HG02588 (cell line): ENCODE data around the gene ATF6B.
"Not testable (repeated sequence)": the region's sequence is repeated elsewhere in the genome, so short reads cannot be mapped to it uniquely, and the experiment has no call there.

ENCODE experiments used
- ATAC-seq: cut with Tn5 transposase; IDR thresholded peaks from one replicate; pipeline ENCODE4 v1.9.1; 2021; ENCODE audit warnings: mild to moderate bottlenecking, moderate library complexity; ENCODE audit not compliant: unreplicated experiment

ATF6B gene

DNA sequence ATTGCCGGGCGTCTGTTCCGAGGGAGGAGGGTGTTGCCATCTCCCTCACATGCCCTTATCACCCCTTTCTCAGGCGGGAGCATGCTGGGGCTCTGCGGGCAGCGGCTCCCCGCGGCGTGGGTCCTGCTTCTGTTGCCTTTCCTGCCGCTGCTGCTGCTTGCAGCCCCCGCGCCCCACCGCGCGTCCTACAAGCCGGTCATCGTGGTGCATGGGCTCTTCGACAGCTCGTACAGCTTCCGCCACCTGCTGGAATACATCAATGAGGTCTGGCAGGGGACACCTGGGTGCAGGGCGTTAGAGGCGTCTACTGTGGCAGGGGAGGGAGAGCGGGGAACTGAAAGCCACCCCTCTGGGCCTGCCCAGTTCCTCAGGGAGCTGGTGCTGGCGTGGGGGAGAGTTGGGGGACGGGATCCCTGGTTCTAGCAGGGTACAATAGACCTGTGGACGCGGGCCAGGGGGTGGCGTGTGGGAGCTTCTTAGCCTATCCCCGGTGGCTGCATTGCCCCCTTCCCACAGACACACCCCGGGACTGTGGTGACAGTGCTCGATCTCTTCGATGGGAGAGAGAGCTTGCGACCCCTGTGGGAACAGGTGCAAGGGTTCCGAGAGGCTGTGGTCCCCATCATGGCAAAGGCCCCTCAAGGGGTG is 26.6 kb upstream of the ATF6B start:
- ATAC-seq, result no peak

DNA sequence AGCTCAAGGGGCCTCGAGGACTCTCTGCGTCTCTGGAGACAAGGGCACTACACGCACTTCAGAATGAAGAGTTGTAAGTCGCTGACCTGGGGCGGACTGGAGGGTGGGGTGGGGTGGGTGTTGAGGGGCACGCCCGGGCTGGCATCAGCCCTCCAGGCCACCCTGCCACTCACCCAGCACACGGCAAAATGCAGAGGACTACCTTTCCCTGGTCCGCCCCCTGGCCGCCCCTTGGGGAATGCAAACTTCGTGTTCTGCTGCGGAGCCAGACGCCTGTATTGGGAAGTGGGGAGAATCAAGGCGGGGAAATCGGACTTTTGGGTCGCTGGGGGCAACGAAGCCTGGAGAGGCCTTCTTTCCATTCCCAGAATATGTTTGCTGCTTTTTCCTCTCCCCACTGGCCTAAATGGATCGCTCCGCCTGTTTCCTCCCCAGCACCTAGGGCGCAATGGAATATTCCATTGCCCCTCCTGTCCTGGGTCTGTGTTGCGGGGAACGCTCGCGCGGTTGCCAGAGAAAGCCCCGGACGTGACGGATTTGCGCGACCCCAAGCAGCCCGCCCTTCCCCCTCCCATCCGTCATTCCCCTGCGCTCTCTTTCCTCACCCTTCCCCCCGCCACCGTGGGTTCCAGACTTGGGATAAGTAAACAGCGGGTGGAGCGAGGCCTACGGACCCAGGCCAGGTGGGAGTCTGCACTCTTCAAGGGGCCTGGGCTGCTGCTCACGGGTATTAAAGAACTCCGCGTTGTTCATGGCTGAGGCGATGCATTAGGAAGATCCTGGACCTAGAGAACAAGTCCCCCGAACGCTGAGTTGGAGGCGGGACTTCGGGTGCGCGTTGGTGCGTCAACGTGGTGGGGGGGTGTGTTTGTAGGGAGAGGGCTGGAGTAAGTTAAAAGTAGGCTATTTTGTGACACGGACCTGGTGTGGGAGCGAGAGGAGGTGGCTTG is 25.8 kb upstream of the ATF6B start, which contains the start of gene PPT2:
PPT2 (plus strand) TSS at position 578 of the 950 bp plus-strand sequence. CDS start 454 bp downstream, outside the sequence.
- no peak for ATAC-seq

DNA sequence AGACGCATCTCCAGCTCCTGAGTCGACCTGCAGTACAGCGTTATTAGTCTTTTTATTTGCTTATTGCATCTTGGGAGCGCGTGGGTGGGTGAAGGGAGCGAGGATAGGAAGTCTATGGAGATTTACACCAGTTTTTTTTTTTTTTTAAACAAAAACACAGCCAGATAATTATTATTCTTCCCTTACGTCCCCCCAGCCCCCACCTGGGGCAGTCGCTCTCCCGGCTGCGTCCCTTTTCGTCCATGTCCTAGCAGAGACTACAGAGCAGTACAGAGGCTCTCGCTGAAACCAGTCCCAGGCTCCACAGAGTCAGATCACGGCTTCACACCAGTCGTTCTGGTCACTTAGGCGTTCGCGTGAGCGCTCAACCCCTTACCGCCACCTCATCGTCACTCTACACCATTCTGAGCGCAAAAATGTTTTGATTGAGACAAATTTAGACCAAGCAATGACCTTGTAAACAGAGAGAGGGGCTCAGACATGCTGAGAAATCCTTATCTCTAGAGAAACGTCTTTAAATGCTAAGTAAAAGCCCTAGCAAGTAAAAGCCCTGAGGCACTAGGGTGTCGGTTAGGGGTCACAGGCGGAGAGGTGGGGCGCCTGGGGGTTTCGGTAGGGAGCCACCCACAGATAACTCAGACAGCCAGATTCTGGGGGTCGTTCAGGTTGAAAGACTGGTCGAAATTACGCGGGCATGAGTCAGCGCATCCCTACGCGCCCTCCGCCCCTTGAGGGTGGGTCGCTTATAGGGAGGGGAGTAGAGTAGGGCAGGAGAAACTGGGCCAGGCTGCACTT is 24.9 kb upstream of the ATF6B start:
- ATAC-seq, result no peak

GRCh38 chr6:32151863-32152768 is 24.1 kb upstream of the ATF6B start, which contains the start of gene PRRT1:
Gene PRRT1 (minus strand): TSS chr6:32151939. CDS start chr6:32151827, 112 bp downstream.
- ATAC-seq, result no peak

- no peak for ATAC-seq
These were observed 23.3 kb upstream of the ATF6B start for GRCh38 chr6:32151181-32151862.

DNA sequence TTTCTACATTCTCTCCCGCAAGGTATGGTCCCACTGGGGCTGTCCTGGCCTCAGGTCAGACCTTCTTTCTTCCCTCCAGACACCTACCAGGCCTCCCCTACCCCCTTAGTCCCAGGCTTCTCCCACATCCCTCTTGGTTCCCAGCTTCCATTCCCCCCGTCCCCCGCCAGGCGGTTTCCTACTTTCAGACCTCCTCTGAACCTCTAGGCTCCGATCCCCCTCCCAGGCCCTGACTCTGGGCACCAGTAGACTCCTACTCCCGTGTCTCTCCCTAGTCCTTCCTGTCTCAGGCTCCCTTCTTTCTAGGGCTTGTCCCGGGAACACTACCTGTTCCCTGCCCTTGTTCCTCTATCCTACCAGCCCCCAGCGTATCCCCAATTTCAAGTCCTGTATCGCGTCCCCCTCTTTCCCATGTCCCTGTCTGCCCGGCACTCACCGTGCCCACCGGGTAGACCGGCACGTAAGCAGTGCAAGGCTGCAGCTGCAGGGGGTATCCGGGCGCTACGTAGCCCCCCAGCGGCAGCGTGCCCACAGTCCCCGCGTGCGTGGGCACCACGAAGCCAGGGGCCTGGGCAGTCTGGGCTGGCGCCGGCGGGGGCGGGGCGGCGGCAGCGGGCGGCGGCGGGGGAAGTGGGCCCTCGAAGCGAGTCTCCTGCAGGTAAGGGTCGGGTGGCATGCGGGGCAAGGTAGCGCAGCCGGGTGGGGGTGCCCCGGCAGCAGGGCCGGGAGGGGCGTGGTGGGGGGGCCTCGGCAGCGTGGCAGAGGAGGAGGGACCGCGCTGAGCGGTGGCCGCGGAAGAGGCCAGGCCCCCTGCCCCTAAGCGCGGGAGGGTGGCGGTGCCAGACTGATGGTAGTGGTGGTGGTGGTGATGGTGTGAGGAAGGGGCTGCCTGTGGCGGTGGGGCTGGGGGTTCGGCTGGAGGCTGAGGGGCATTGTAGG is 22.2 kb upstream of the ATF6B start:
- ATAC-seq, result no peak

DNA sequence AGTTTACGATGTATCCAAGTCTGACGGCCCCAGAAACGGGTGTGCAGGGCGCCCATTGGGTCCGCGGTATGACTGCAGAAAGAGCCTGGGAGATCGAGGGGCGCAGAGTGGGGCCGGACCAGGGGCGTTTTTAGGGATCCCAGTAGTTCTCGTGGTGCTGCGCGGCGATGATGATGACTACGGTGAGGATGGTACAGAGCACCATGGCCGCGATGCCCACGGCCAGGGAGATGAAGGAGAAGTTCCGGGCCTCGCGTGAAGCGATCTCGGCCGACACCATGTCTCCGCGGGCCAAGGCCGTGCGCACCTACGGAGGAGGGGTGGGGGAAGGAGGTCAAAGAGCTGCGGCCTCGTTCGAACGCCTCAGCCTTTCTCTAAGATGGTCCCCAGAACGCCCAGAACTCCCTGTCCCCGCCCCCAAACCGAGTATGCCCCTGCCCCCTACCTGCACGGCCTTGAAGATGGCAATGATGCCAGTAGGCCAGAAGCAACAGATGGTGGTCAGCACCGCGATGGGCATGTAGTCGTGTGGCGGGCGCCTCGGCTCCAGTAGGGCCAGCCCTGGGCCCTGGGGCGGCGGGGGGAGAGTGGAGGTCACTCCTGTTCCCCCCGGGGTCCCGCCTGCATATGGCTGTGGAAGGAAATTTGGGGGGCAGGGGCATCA is 21.2 kb upstream of the ATF6B start:
- no peak for ATAC-seq

- ATAC-seq, result no peak
These were observed 20.4 kb upstream of the ATF6B start for GRCh38 chr6:32148289-32149091.

DNA sequence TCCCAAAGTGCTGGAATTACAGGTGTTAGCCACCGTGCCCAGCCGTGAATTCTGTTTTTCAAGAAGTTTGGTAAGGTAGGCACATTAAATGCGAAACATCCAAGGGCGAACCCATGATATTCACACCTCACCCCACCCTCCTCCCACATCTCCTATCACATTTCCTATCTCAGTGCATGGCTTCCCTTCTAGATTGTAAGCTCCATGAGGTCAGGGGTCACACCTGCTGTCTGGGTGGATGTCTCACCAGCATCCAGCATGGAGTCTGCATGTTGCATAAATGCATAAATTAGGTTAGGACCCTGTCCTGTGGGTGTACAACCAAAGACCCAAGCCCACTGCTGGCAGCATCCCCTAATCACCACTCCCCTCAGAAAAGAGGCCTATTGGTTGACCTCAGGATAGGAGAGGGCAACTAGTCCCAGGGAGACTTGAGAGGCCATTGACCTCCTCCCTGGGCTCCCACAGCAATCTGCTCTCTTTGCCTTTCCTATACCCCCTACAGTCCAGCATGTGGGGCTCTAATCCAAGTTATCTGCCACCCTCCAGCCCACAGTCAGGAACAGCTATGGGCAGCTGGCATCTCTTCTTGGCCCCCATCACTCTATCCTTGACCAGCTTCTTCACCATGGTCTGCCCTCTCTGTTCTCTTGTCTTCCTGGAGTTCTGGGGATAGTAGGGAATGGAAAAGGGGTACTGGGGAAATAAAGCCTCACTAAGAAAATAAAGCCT is 19.5 kb upstream of the ATF6B start:
- ATAC-seq, result no peak

GRCh38 chr6:32146687-32147086 is 18.6 kb upstream of the ATF6B start:
- no peak for ATAC-seq

GRCh38 chr6:32146287-32146686 is 18.2 kb upstream of the ATF6B start:
- no peak for ATAC-seq

- not testable (repeated sequence) for ATAC-seq
These were observed 16.2 kb upstream of the ATF6B start for GRCh38 chr6:32144238-32144637.

DNA sequence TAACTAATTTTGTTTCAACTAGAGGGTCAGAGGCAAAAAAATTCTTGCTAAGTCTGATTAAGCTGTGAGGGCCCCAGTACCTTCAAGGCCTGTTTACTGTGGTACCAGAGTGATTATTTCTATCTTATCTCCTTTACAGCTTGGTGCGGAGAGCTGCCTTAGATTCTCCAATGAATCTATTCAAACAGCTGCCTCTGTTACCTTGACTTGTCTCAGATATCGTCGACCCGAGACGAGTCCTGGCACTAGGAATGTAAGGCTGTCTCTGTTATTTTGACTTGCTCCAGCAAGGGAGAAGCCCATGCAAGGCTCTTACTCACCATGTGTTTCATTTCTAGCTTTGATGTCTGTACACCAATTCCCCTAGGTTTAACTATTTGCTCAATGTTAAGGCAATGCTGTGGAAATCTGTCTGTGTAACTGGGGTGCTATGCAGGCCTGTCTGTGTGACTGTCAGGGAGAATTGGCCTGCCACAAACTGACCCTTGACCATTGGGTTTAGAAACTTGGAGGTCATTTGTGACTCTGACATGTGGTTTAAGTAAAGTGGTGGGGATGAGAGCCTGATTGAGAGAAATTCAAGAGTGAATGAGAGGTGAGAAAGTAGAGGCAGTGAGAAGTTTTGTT is 12.5 kb upstream of the ATF6B start:
- ATAC-seq, result no peak

DNA sequence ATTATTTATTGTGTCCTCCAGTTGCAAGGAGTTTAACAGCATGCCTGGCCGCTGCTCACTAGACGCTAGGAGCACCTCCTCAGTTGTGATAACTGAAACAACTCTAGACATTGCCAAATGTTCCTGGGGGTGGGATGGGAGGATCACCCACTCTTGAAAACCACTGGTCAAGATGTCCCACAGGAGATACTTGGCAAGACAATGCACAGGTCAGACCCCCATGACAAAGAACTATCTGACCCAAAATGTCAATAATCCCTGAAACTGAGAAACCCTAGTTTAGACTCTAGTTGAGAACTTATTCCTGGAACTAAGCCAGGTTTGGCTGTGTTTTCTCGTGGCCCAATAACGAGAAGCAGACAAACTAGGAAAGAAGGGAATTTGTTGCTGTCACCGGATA is 11.5 kb upstream of the ATF6B start:
- no peak for ATAC-seq

- no peak for ATAC-seq
These were observed 9.4 kb upstream of the ATF6B start for GRCh38 chr6:32137454-32137853.

- no peak for ATAC-seq
These were observed 5.7 kb upstream of the ATF6B start for GRCh38 chr6:32133786-32134185.
